GM23338 (cell line): ENCODE measurements around the gene PSMD6. TPM values are rescaled to one million over a fixed set of nuclear protein-coding genes. Genes with fewer than 3 reads are reported as not detected.
A peak's percentile ranks its signal among the peaks of the same experiment; 100 is the strongest.

ENCODE experiments used
- ATAC-seq: fragments of 200-7000 bp; cut with Tn5 transposase; 3 replicates; pipeline ENCODE4 v1.9.1; 2020
- DNase-seq: peaks from one replicate; pipeline ENCODE4 v3.0.0-alpha.2; 2015; ENCODE audit warnings: low spot score
- H2AFZ ChIP-seq: fragments of 200-600 bp; sonication (generic); 2 replicates; pipeline ENCODE4 v1.8.0; 2016; ENCODE audit warnings: antibody characterized with exemption, mild to moderate bottlenecking, moderate library complexity
- H3F3A ChIP-seq: fragments of 200-600 bp; sonication (generic); replicated peaks from 2 replicates; pipeline ENCODE4 v1.8.0; 2017; ENCODE audit warnings: antibody characterized with exemption, mixed run types, low read depth
- H3K27ac ChIP-seq: fragments of 200-600 bp; sonication (generic); 2 replicates; pipeline ENCODE4 v1.6.1; 2016; ENCODE audit warnings: low read depth
- H3K27me3 ChIP-seq: fragments of 200-600 bp; sonication (generic); 2 replicates; pipeline ENCODE4 v1.8.0; 2016; ENCODE audit warnings: mild to moderate bottlenecking, mixed run types, moderate library complexity; ENCODE audit not compliant: insufficient read depth
- H3K36me3 ChIP-seq: fragments of 200-600 bp; sonication (generic); 2 replicates; pipeline ENCODE4 v1.8.0; 2016; ENCODE audit warnings: mild to moderate bottlenecking; ENCODE audit not compliant: insufficient read depth
- H3K4me1 ChIP-seq: fragments of 200-600 bp; sonication (generic); 2 replicates; pipeline ENCODE4 v1.8.0; 2016; ENCODE audit warnings: mild to moderate bottlenecking, moderate library complexity; ENCODE audit not compliant: insufficient read depth
- H3K4me2 ChIP-seq: fragments of 200-600 bp; sonication (generic); 2 replicates; pipeline ENCODE4 v1.7.1; 2017; ENCODE audit warnings: mixed run types
- H3K4me3 ChIP-seq: fragments of 200-600 bp; sonication (generic); 2 replicates; pipeline ENCODE4 v1.6.1; 2016; ENCODE audit warnings: mixed run types
- H3K79me2 ChIP-seq: fragments of 200-600 bp; sonication (generic); replicated peaks from 2 replicates; pipeline ENCODE4 v1.8.0; 2017; ENCODE audit warnings: mild to moderate bottlenecking; ENCODE audit not compliant: insufficient read depth
- H3K9me2 ChIP-seq: fragments of 200-600 bp; sonication (generic); 2 replicates; pipeline ENCODE4 v1.8.0; 2017; ENCODE audit not compliant: insufficient read depth
- H4K20me1 ChIP-seq: fragments of 200-600 bp; sonication (generic); replicated peaks from 2 replicates; pipeline ENCODE4 v1.8.0; 2017; ENCODE audit warnings: mild to moderate bottlenecking; ENCODE audit not compliant: insufficient read depth
- H3K27ac Mint-ChIP-seq: 2 replicates; pipeline ENCODE4 v1.8.0; 2020; ENCODE audit warnings: inconsistent platforms, mild to moderate bottlenecking, moderate library complexity, mixed read lengths
- H3K27me3 Mint-ChIP-seq: 3 replicates; pipeline ENCODE4 v1.8.0; 2022; ENCODE audit warnings: low read depth, mild to moderate bottlenecking, moderate library complexity, mixed read lengths, inconsistent platforms; ENCODE audit not compliant: insufficient read depth, poor library complexity
- H3K36me3 Mint-ChIP-seq: 3 replicates; pipeline ENCODE4 v1.8.0; 2021; ENCODE audit warnings: low read depth, mild to moderate bottlenecking, inconsistent platforms, moderate library complexity, mixed read lengths
- H3K4me1 Mint-ChIP-seq: 3 replicates; pipeline ENCODE4 v1.8.0; 2020; ENCODE audit warnings: mild to moderate bottlenecking, inconsistent platforms, mixed read lengths
- H3K4me3 Mint-ChIP-seq: 3 replicates; pipeline ENCODE4 v1.8.0; 2021; ENCODE audit warnings: moderate library complexity, mild to moderate bottlenecking, inconsistent platforms, mixed read lengths
- H3K9me3 Mint-ChIP-seq: 3 replicates; pipeline ENCODE4 v1.8.0; 2020; ENCODE audit warnings: moderate library complexity, mild to moderate bottlenecking, inconsistent platforms, mixed read lengths
- CREB1 ChIP-seq: fragments of 250-450 bp; sonication (Bioruptor Pico); IDR thresholded peaks from 2 replicates; pipeline ENCODE4 v1.5.0; 2020; ENCODE audit warnings: low read depth, mild to moderate bottlenecking, moderate library complexity
- EZH2 ChIP-seq: fragments of 200-600 bp; sonication (generic); IDR thresholded peaks from one replicate; pipeline ENCODE4 v1.8.0; 2017; ENCODE audit warnings: antibody characterized with exemption, mild to moderate bottlenecking, low read depth; ENCODE audit not compliant: unreplicated experiment
- EZH2phosphoT487 ChIP-seq: fragments of 200-600 bp; sonication (generic); IDR thresholded peaks from one replicate; pipeline ENCODE4 v1.8.1; 2018; ENCODE audit warnings: antibody characterized with exemption; ENCODE audit not compliant: unreplicated experiment
- JUNB ChIP-seq: IDR thresholded peaks from one replicate; pipeline ENCODE4 v1.6.1; 2016; ENCODE audit warnings: antibody characterized with exemption; ENCODE audit not compliant: unreplicated experiment
- NANOG ChIP-seq: IDR thresholded peaks from 2 replicates; pipeline ENCODE4 v1.6.1; 2016; ENCODE audit warnings: antibody characterized with exemption, borderline replicate concordance
- POLR2AphosphoS5 ChIP-seq: IDR thresholded peaks from 2 replicates; pipeline ENCODE4 v1.6.1; 2016; ENCODE audit warnings: antibody characterized with exemption, low read depth
- STAT1 ChIP-seq: IDR thresholded peaks from one replicate; pipeline ENCODE4 v1.6.1; 2016; ENCODE audit warnings: antibody characterized with exemption; ENCODE audit not compliant: unreplicated experiment
- ZNF114 ChIP-seq: fragments of 250-450 bp; sonication (Bioruptor Pico); IDR thresholded peaks from 2 replicates; pipeline ENCODE4 v1.5.0; 2020; ENCODE audit warnings: mild to moderate bottlenecking, moderate library complexity
- ZNF331 ChIP-seq: fragments of 250-450 bp; sonication (Bioruptor Pico); IDR thresholded peaks from 2 replicates; pipeline ENCODE4 v1.5.0; 2020; ENCODE audit warnings: low read depth, mild to moderate bottlenecking, moderate library complexity
- polyA plus RNA-seq: library from polyadenylated mRNA; unstranded; fragments of >200 nt; fragmentation: Nextera tagmentation; extraction: Ambion mirVana; gene quantifications from 2 replicates; pipeline ENCODE4 v1.2.1, GENCODE V29; 2016
- total RNA-seq: library from RNA; depleted of rRNA; stranded (reverse); fragments of >200 nt; shearing (Covaris generic); gene quantifications from 2 replicates; pipeline ENCODE4 v1.2.3, GENCODE V29; 2014
- TF ChIP-seq, protein P1 (sequence below), 2 experiments: fragments of 200-600 bp in 1 of 2; sonication (generic) in 1 of 2; conservative IDR thresholded peaks; 2 replicates each; pipeline versions ENCODE4 v1.5.1 to v1.6.1; 2016 to 2017; ENCODE audit warnings: antibody characterized with exemption in 2 of 2, low read depth in 2 of 2, mild to moderate bottlenecking in 2 of 2, moderate library complexity in 1 of 2
- TF ChIP-seq, protein P2 (sequence below): IDR thresholded peaks from 2 replicates; pipeline ENCODE4 v1.6.1; 2016; ENCODE audit warnings: antibody characterized with exemption
- TF ChIP-seq, protein P3 (sequence below): IDR thresholded peaks from one replicate; pipeline ENCODE4 v1.6.1; 2018; ENCODE audit warnings: antibody characterized with exemption; ENCODE audit not compliant: unreplicated experiment
- TF ChIP-seq, protein P4 (sequence below): fragments of 250-450 bp; sonication (Bioruptor Pico); IDR thresholded peaks from 2 replicates; pipeline ENCODE4 v1.5.0; 2020; ENCODE audit warnings: mild to moderate bottlenecking, moderate library complexity

Gene PSMD6
- total and polyA plus RNA-seq, 2 experiments from 2014 or later = 98.1 to 205 TPM

DNA sequence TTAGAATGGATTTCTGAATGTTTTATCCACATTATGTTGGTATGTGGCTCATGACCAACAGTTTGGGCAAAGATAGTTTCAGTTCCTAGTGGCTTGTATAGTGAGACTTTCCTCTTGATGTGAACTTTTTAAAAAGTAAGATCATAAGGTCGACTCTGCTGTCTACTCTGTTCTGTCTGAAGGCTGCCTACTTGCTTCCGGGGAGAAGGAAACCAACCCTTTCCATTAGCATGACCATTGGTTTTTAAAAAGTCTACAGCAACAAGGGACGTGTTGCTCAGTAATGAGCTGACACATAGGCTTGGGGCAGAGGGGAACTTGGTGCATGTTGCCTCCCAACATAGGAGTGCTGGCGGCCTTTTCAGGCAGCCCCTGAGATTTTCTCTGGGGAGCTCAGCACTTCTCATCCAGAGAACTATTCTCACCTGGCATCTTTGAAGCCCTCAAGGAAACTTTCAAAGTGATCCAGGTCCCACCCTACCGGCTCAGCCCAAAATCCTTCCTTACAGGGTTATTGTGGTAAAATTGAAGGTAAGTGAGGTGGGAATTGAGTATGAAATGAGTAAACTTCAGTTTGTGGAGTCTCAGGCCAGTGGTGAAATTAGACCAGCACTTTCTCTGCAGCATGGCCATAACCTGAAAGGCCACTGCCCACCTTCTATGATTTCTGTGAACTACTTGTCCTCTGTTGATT, 30.6 kb downstream of the PSMD6 start:
- H3K4me3 ChIP-seq = no peak overlapping the region
- no peak overlapping the region for H3K27ac ChIP-seq
- no peak for TF ChIP-seq NANOG
- no peak for TF ChIP-seq ZNF331 (CRISPR knock-in tag)
- TF ChIP-seq, protein P1, sequence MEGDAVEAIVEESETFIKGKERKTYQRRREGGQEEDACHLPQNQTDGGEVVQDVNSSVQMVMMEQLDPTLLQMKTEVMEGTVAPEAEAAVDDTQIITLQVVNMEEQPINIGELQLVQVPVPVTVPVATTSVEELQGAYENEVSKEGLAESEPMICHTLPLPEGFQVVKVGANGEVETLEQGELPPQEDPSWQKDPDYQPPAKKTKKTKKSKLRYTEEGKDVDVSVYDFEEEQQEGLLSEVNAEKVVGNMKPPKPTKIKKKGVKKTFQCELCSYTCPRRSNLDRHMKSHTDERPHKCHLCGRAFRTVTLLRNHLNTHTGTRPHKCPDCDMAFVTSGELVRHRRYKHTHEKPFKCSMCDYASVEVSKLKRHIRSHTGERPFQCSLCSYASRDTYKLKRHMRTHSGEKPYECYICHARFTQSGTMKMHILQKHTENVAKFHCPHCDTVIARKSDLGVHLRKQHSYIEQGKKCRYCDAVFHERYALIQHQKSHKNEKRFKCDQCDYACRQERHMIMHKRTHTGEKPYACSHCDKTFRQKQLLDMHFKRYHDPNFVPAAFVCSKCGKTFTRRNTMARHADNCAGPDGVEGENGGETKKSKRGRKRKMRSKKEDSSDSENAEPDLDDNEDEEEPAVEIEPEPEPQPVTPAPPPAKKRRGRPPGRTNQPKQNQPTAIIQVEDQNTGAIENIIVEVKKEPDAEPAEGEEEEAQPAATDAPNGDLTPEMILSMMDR (conservative IDR thresholded peaks at IDR 0.05; ENCODE audit: low read depth in 2 of 2) = no peak
- TF ChIP-seq EZH2 = no peak
- TF ChIP-seq, protein P2, sequence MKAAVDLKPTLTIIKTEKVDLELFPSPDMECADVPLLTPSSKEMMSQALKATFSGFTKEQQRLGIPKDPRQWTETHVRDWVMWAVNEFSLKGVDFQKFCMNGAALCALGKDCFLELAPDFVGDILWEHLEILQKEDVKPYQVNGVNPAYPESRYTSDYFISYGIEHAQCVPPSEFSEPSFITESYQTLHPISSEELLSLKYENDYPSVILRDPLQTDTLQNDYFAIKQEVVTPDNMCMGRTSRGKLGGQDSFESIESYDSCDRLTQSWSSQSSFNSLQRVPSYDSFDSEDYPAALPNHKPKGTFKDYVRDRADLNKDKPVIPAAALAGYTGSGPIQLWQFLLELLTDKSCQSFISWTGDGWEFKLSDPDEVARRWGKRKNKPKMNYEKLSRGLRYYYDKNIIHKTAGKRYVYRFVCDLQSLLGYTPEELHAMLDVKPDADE = no peak
- no peak for TF ChIP-seq JUNB
- no peak for TF ChIP-seq CREB1 (CRISPR knock-in tag)
- no peak for TF ChIP-seq EZH2phosphoT487
- TF ChIP-seq POLR2AphosphoS5 = no peak
- TF ChIP-seq, protein P3, sequence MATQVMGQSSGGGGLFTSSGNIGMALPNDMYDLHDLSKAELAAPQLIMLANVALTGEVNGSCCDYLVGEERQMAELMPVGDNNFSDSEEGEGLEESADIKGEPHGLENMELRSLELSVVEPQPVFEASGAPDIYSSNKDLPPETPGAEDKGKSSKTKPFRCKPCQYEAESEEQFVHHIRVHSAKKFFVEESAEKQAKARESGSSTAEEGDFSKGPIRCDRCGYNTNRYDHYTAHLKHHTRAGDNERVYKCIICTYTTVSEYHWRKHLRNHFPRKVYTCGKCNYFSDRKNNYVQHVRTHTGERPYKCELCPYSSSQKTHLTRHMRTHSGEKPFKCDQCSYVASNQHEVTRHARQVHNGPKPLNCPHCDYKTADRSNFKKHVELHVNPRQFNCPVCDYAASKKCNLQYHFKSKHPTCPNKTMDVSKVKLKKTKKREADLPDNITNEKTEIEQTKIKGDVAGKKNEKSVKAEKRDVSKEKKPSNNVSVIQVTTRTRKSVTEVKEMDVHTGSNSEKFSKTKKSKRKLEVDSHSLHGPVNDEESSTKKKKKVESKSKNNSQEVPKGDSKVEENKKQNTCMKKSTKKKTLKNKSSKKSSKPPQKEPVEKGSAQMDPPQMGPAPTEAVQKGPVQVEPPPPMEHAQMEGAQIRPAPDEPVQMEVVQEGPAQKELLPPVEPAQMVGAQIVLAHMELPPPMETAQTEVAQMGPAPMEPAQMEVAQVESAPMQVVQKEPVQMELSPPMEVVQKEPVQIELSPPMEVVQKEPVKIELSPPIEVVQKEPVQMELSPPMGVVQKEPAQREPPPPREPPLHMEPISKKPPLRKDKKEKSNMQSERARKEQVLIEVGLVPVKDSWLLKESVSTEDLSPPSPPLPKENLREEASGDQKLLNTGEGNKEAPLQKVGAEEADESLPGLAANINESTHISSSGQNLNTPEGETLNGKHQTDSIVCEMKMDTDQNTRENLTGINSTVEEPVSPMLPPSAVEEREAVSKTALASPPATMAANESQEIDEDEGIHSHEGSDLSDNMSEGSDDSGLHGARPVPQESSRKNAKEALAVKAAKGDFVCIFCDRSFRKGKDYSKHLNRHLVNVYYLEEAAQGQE = no peak
- no peak for TF ChIP-seq ZNF114 (CRISPR knock-in tag)
- TF ChIP-seq STAT1 = no peak
- TF ChIP-seq, protein P4, sequence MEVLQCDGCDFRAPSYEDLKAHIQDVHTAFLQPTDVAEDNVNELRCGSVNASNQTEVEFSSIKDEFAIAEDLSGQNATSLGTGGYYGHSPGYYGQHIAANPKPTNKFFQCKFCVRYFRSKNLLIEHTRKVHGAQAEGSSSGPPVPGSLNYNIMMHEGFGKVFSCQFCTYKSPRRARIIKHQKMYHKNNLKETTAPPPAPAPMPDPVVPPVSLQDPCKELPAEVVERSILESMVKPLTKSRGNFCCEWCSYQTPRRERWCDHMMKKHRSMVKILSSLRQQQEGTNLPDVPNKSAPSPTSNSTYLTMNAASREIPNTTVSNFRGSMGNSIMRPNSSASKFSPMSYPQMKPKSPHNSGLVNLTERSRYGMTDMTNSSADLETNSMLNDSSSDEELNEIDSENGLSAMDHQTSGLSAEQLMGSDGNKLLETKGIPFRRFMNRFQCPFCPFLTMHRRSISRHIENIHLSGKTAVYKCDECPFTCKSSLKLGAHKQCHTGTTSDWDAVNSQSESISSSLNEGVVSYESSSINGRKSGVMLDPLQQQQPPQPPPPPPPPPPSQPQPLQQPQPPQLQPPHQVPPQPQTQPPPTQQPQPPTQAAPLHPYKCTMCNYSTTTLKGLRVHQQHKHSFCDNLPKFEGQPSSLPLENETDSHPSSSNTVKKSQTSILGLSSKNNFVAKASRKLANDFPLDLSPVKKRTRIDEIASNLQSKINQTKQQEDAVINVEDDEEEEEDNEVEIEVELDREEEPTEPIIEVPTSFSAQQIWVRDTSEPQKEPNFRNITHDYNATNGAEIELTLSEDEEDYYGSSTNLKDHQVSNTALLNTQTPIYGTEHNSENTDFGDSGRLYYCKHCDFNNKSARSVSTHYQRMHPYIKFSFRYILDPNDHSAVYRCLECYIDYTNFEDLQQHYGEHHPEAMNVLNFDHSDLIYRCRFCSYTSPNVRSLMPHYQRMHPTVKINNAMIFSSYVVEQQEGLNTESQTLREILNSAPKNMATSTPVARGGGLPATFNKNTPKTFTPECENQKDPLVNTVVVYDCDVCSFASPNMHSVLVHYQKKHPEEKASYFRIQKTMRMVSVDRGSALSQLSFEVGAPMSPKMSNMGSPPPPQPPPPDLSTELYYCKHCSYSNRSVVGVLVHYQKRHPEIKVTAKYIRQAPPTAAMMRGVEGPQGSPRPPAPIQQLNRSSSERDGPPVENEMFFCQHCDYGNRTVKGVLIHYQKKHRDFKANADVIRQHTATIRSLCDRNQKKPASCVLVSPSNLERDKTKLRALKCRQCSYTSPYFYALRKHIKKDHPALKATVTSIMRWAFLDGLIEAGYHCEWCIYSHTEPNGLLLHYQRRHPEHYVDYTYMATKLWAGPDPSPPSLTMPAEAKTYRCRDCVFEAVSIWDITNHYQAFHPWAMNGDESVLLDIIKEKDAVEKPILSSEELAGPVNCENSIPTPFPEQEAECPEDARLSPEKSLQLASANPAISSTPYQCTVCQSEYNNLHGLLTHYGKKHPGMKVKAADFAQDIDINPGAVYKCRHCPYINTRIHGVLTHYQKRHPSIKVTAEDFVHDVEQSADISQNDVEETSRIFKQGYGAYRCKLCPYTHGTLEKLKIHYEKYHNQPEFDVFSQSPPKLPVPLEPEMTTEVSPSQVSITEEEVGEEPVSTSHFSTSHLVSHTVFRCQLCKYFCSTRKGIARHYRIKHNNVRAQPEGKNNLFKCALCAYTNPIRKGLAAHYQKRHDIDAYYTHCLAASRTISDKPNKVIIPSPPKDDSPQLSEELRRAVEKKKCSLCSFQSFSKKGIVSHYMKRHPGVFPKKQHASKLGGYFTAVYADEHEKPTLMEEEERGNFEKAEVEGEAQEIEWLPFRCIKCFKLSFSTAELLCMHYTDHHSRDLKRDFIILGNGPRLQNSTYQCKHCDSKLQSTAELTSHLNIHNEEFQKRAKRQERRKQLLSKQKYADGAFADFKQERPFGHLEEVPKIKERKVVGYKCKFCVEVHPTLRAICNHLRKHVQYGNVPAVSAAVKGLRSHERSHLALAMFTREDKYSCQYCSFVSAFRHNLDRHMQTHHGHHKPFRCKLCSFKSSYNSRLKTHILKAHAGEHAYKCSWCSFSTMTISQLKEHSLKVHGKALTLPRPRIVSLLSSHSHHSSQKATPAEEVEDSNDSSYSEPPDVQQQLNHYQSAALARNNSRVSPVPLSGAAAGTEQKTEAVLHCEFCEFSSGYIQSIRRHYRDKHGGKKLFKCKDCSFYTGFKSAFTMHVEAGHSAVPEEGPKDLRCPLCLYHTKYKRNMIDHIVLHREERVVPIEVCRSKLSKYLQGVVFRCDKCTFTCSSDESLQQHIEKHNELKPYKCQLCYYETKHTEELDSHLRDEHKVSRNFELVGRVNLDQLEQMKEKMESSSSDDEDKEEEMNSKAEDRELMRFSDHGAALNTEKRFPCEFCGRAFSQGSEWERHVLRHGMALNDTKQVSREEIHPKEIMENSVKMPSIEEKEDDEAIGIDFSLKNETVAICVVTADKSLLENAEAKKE (CRISPR knock-in tag) = no peak
- peaks cover 53% of the 10 kb centered on the region for H3K36me3 Mint-ChIP-seq
- H3K79me2 ChIP-seq = no peaks in the 10 kb centered on the region
- H4K20me1 ChIP-seq = peaks cover 6% of the 10 kb centered on the region; the same call in 1 of the 2 replicates
- no peaks in the 10 kb centered on the region for H3K27me3 ChIP-seq
- no peak for DNase-seq
- H3F3A ChIP-seq = no peaks in the 10 kb centered on the region
- no peak overlapping the region for H3K4me3 Mint-ChIP-seq
- no peaks in the 10 kb centered on the region for H3K9me3 Mint-ChIP-seq
- no peaks in the 10 kb centered on the region for H3K27me3 Mint-ChIP-seq
- no peak overlapping the region for H3K4me2 ChIP-seq
- no peak overlapping the region for H2AFZ ChIP-seq
- H3K27ac Mint-ChIP-seq = 0 out of 2 replicates have a peak overlapping the region, but pooled peaks have one; percentile 17
- peaks cover 5% of the 10 kb centered on the region; the same call in 1 of the 2 replicates for H3K4me1 ChIP-seq
- H3K36me3 ChIP-seq = peaks cover 11% of the 10 kb centered on the region
- no peak for ATAC-seq
- H3K4me1 Mint-ChIP-seq = peaks cover 14% of the 10 kb centered on the region; the same call in 2 of the 3 replicates
- no peaks in the 10 kb centered on the region for H3K9me2 ChIP-seq
